H9 (cell line): ENCODE data around the gene TIMM50. TPM values are rescaled to one million over a fixed set of nuclear protein-coding genes. Genes with fewer than 3 reads are reported as not detected.
A peak's percentile ranks its signal among the peaks of the same experiment; 100 is the strongest.

ENCODE experiments used
- DNase-seq: peaks from one replicate; pipeline ENCODE4 v3.0.0-alpha.2; 2017
- H2AFZ ChIP-seq: one replicate; pipeline ENCODE4 v1.6.1; 2013; ENCODE audit warnings: mild to moderate bottlenecking, low read length, control low read depth, moderate library complexity
- H2AK5ac ChIP-seq: 2 replicates; pipeline ENCODE4 v1.6.1; 2013; ENCODE audit warnings: low read length, control low read depth, mixed read lengths; ENCODE audit not compliant: insufficient read length
- H2BK120ac ChIP-seq: one replicate; pipeline ENCODE4 v1.6.1; 2013; ENCODE audit warnings: low read depth, mild to moderate bottlenecking, low read length, control low read depth, inconsistent platforms; ENCODE audit not compliant: poor library complexity, severe bottlenecking
- H2BK12ac ChIP-seq: 2 replicates; pipeline ENCODE4 v1.6.1; 2013; ENCODE audit warnings: low read length, control low read depth, mixed read lengths, low read depth; ENCODE audit not compliant: insufficient read length
- H2BK15ac ChIP-seq: 2 replicates; pipeline ENCODE4 v1.6.1; 2013; ENCODE audit warnings: low read depth, low read length, control low read depth
- H2BK20ac ChIP-seq: one replicate; pipeline ENCODE4 v1.6.1; 2013; ENCODE audit warnings: low read depth, mild to moderate bottlenecking, low read length, control low read depth, inconsistent platforms; ENCODE audit not compliant: poor library complexity, severe bottlenecking
- H2BK5ac ChIP-seq: 2 replicates; pipeline ENCODE4 v1.6.1; 2013; ENCODE audit warnings: low read length, control low read depth, mixed read lengths; ENCODE audit not compliant: insufficient read length
- H3K14ac ChIP-seq: 2 replicates; pipeline ENCODE4 v1.6.1; 2013; ENCODE audit warnings: low read length, control low read depth; ENCODE audit not compliant: insufficient read depth
- H3K18ac ChIP-seq: 2 replicates; pipeline ENCODE4 v1.6.1; 2013; ENCODE audit warnings: low read depth, mild to moderate bottlenecking, mixed read lengths, low read length, control low read depth; ENCODE audit not compliant: insufficient read length
- H3K23ac ChIP-seq: 2 replicates; pipeline ENCODE4 v1.6.1; 2013; ENCODE audit warnings: low read length, control low read depth, mixed read lengths, low read depth; ENCODE audit not compliant: insufficient read length
- H3K23me2 ChIP-seq: 2 replicates; pipeline ENCODE4 v1.6.1; 2013; ENCODE audit warnings: low read depth, mild to moderate bottlenecking, mixed read lengths, low read length, control low read depth; ENCODE audit not compliant: insufficient read length, poor library complexity, severe bottlenecking
- H3K27ac ChIP-seq: 2 replicates; pipeline ENCODE4 v1.5.1; 2013; ENCODE audit warnings: low read length, control low read depth, mixed read lengths, low read depth; ENCODE audit not compliant: insufficient read length
- H3K27me3 ChIP-seq: 2 replicates; pipeline ENCODE4 v1.6.1; 2013; ENCODE audit warnings: low read length, control low read depth, inconsistent platforms; ENCODE audit not compliant: insufficient read depth
- H3K4ac ChIP-seq: 2 replicates; pipeline ENCODE4 v1.6.1; 2013; ENCODE audit warnings: low read depth, mild to moderate bottlenecking, control low read depth, inconsistent platforms, low read length, moderate library complexity
- H3K4me1 ChIP-seq: 2 replicates; pipeline ENCODE4 v1.6.1; 2013; ENCODE audit warnings: low read length, control low read depth, inconsistent platforms; ENCODE audit not compliant: insufficient read depth
- H3K4me2 ChIP-seq: 2 replicates; pipeline ENCODE4 v1.6.1; 2013; ENCODE audit warnings: low read length, control low read depth, mixed read lengths; ENCODE audit not compliant: insufficient read length, insufficient read depth
- H3K56ac ChIP-seq: 2 replicates; pipeline ENCODE4 v1.6.1; 2013; ENCODE audit warnings: low read depth, mild to moderate bottlenecking, mixed read lengths, low read length, control low read depth; ENCODE audit not compliant: insufficient read length
- H3K79me1 ChIP-seq: 2 replicates; pipeline ENCODE4 v1.6.1; 2013; ENCODE audit warnings: low read depth, mild to moderate bottlenecking, moderate library complexity, low read length, control low read depth, inconsistent platforms; ENCODE audit not compliant: insufficient read depth, poor library complexity, severe bottlenecking
- H3K79me2 ChIP-seq: 2 replicates; pipeline ENCODE4 v1.6.1; 2013; ENCODE audit warnings: low read length, control low read depth, inconsistent platforms; ENCODE audit not compliant: insufficient read depth
- H3K9ac ChIP-seq: 2 replicates; pipeline ENCODE4 v1.6.1; 2013; ENCODE audit warnings: low read length, control low read depth, mixed read lengths; ENCODE audit not compliant: insufficient read length; ENCODE audit errors: extremely low read depth
- H3K9me3 ChIP-seq: one replicate; pipeline ENCODE4 v1.6.1; 2013; ENCODE audit warnings: low read depth, low read length, inconsistent platforms; ENCODE audit not compliant: control insufficient read depth
- H3T11ph ChIP-seq: one replicate; pipeline ENCODE4 v1.6.1; 2013; ENCODE audit warnings: mild to moderate bottlenecking, low read length, control low read depth, inconsistent platforms
- H4K20me1 ChIP-seq: one replicate; pipeline ENCODE4 v1.6.1; 2013; ENCODE audit not compliant: control insufficient read depth, insufficient read length, insufficient read depth
- H4K5ac ChIP-seq: 2 replicates; pipeline ENCODE4 v1.6.1; 2013; ENCODE audit warnings: low read depth, mild to moderate bottlenecking, mixed read lengths, low read length, control low read depth; ENCODE audit not compliant: insufficient read length
- H4K8ac ChIP-seq: replicated peaks from 2 replicates; pipeline ENCODE4 v1.6.1; 2013; ENCODE audit warnings: low read length, control low read depth, mixed read lengths, low read depth; ENCODE audit not compliant: insufficient read length
- H4K91ac ChIP-seq: 2 replicates; pipeline ENCODE4 v1.6.1; 2013; ENCODE audit warnings: low read depth, mild to moderate bottlenecking, moderate library complexity, mixed read lengths, low read length, control low read depth; ENCODE audit not compliant: insufficient read length
- H3K27ac Mint-ChIP-seq, 3 experiments: 2 replicates in 2 of 3; 3 replicates in 1 of 3; pipeline ENCODE4 v1.8.0; 2020 to 2021; ENCODE audit warnings: mixed read lengths in 3 of 3, mild to moderate bottlenecking in 1 of 3, moderate library complexity in 1 of 3
- H3K27me3 Mint-ChIP-seq: 2 replicates; pipeline ENCODE4 v1.8.0; 2021; ENCODE audit warnings: low read depth, mild to moderate bottlenecking, moderate library complexity, mixed read lengths
- H3K36me3 Mint-ChIP-seq, 3 experiments: 2 replicates in 2 of 3; 3 replicates in 1 of 3; pipeline ENCODE4 v1.8.0; 2020 to 2021; ENCODE audit warnings: low read depth in 3 of 3, mixed read lengths in 3 of 3; ENCODE audit not compliant: insufficient read depth in 1 of 3
- H3K4me1 Mint-ChIP-seq, 2 experiments: 2 replicates each; pipeline ENCODE4 v1.8.0; 2020; ENCODE audit warnings: mixed read lengths in 2 of 2
- H3K4me3 Mint-ChIP-seq, 2 experiments: 2 replicates in 1 of 2; 3 replicates in 1 of 2; pipeline ENCODE4 v1.8.0; 2020 to 2021; ENCODE audit warnings: mild to moderate bottlenecking in 2 of 2, mixed read lengths in 2 of 2, moderate library complexity in 1 of 2
- H3K9me3 Mint-ChIP-seq, 2 experiments: 2 replicates in 1 of 2; 3 replicates in 1 of 2; pipeline ENCODE4 v1.8.0; 2020; ENCODE audit warnings: mild to moderate bottlenecking in 2 of 2, mixed read lengths in 2 of 2, moderate library complexity in 1 of 2
- WGBS: extraction: QIAGEN DNeasy Blood & Tissue Kit; methylation state at CpG from one replicate; pipeline ENCODE4 v1.1.7; 2013; ENCODE audit warnings: missing lambda C conversion rate, low lambda C conversion rate, mixed read lengths; ENCODE audit not compliant: insufficient read length; ENCODE audit errors: extremely low coverage; 5-methylcytosine and 5-hydroxymethylcytosine counted together
- total RNA-seq: library from RNA; stranded (reverse); gene quantifications from 2 replicates; pipeline ENCODE4 v1.2.1, GENCODE V29; 2021
- TF ChIP-seq, protein P1 (sequence below): fragments of 200-600 bp; sonication (generic); conservative IDR thresholded peaks from 3 replicates; pipeline ENCODE4 v1.8.0; 2021; ENCODE audit warnings: antibody characterized with exemption, mild to moderate bottlenecking

The TIMM50 gene
- total RNA-seq, 1 experiment from 2014 or later: 128 TPM

DNA sequence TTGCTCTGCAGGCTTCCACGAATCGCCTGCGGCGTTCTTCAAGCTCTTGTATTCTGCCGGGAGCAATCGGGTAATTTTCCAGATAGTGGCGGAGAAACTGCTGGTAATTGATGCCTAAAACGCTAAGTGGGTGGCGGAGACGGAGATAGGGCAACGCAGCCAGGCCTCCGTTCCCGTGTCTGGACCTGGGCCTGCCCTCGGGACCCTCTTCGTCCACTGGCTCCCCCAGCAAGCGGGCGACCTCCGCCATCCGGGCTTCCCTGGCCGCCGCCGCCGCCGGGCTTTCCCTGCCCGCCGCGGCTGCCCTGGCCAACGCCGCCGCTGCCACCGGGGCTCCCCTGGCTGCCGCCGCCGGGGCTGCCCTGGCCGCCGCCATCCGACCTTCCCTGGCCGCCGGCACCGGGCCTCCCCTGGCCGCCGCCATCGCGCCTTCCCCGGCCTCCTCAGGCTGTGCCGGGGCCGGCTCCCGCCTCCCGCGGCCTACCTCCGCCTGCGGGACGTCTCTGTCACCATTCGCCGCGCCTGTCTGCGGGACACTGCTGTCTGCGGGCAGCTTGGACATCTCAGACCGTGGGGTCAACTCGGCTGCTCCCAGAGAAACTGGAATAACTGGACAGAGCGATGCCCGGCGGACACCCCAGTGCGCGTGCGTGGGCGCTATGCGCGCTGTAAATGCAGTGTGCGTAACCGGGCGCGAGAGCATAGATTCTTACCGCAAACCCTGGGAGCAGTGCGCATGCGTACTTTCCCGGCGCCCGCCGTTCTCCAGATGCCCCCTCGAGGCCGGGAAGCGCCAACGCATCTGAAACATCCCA lies 59.1 kb downstream of the TIMM50 start, which contains the start of gene EID2:
Gene EID2 (minus strand): TSS at position 644 of the 815 bp plus-strand sequence. CDS start 82 bp downstream, at position 562.
- Histone ChIP-seq H2AK5ac (no peak within 1 kb of the TSS), H3K23me2 (no peaks in the 10 kb centered on the region), H4K91ac (no peak within 1 kb of the TSS), H3K27me3 (no peaks in the 10 kb centered on the region), H3K79me1 (no peaks in the 10 kb centered on the region), H2BK5ac (no peak within 1 kb of the TSS), H4K20me1 (no peaks in the 10 kb centered on the region), H3T11ph (no peak within 1 kb of the TSS), H4K5ac (no peak within 1 kb of the TSS), H3K4me1 (peaks cover 3% of the 10 kb centered on the region; the same call in 1 of the 2 replicates), H3K14ac (peak within 1 kb of the TSS; percentile 91), H3K4ac (no peak within 1 kb of the TSS), H3K23ac (no peak within 1 kb of the TSS), H3K9ac (peak within 1 kb of the TSS; percentile 82), H3K27ac (no peak within 1 kb of the TSS), H2BK15ac (no peak within 1 kb of the TSS; the same call in 1 of the 2 replicates), H2BK12ac (no peak within 1 kb of the TSS), H3K79me2 (peaks cover 1% of the 10 kb centered on the region; the same call in 1 of the 2 replicates), H3K18ac (peak within 1 kb of the TSS; percentile 96), H4K8ac (no peak within 1 kb of the TSS), H3K9me3 (no peaks in the 10 kb centered on the region), H2AFZ (no peak within 1 kb of the TSS), H3K56ac (no peak within 1 kb of the TSS), H3K4me2 (peak within 1 kb of the TSS; percentile 69), H2BK120ac (no peak within 1 kb of the TSS), H2BK20ac (no peak within 1 kb of the TSS)
- peak; percentile 93 for DNase-seq
- Mint-ChIP-seq H3K27me3 (peaks cover 1% of the 10 kb centered on the region), H3K36me3 (peaks cover 0 to 6% (median 0%) of the 10 kb centered on the region in 3 experiments; a peak in 4 of 7 replicates), H3K27ac (peak within 1 kb of the TSS; percentile 89 to 98 (median 97); a peak in 6 of 7 replicates), H3K4me3 (peak within 1 kb of the TSS; percentile 93 to 96), H3K4me1 (peaks cover 25 to 32% of the 10 kb centered on the region in 2 experiments), H3K9me3 (no peaks in the 10 kb centered on the region; a peak in 1 of 5 replicates)
- TF ChIP-seq, protein P1, sequence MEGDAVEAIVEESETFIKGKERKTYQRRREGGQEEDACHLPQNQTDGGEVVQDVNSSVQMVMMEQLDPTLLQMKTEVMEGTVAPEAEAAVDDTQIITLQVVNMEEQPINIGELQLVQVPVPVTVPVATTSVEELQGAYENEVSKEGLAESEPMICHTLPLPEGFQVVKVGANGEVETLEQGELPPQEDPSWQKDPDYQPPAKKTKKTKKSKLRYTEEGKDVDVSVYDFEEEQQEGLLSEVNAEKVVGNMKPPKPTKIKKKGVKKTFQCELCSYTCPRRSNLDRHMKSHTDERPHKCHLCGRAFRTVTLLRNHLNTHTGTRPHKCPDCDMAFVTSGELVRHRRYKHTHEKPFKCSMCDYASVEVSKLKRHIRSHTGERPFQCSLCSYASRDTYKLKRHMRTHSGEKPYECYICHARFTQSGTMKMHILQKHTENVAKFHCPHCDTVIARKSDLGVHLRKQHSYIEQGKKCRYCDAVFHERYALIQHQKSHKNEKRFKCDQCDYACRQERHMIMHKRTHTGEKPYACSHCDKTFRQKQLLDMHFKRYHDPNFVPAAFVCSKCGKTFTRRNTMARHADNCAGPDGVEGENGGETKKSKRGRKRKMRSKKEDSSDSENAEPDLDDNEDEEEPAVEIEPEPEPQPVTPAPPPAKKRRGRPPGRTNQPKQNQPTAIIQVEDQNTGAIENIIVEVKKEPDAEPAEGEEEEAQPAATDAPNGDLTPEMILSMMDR: peak; percentile 81
- no CpG with 5 or more reads among the region's 84 CpGs for WGBS
